GM10248 (cell line): ENCODE data around the gene HLA-DQA2.
"Not testable (repeated sequence)": the region's sequence is repeated elsewhere in the genome, so short reads cannot be mapped to it uniquely, and the experiment has no call there.

Experiments used
- CTCF ChIA-PET: fragments of 300-600 bp; sonication (Branson Sonifier 250); formaldehyde crosslinking; extraction: SDS; loops from one replicate; lab custom pipeline; 2021; ENCODE audit warnings: antibody characterized with exemption; lab: Yijun Ruan, JAX
- POLR2A ChIA-PET: fragments of 350-650 bp; sonication (Branson Sonifier 250); formaldehyde crosslinking; extraction: SDS; loops from one replicate; lab custom pipeline; 2020; ENCODE audit warnings: antibody characterized with exemption; lab: Yijun Ruan, JAX
- DNase-seq: peaks from one replicate; pipeline ENCODE4 v3.0.0; 2012; ENCODE audit errors: extremely low spot score
- CTCF ChIP-seq: IDR thresholded peaks from 2 replicates; pipeline ENCODE4 v1.5.1; 2012; ENCODE audit warnings: mild to moderate bottlenecking, low read depth; ENCODE audit errors: extremely low read depth, missing control alignments, control extremely low read depth

The HLA-DQA2 gene

GRCh38 chr6:32709625-32710024 lies 31.6 kb upstream of the HLA-DQA2 start:
- POLR2A ChIA-PET: no interaction called here

DNA sequence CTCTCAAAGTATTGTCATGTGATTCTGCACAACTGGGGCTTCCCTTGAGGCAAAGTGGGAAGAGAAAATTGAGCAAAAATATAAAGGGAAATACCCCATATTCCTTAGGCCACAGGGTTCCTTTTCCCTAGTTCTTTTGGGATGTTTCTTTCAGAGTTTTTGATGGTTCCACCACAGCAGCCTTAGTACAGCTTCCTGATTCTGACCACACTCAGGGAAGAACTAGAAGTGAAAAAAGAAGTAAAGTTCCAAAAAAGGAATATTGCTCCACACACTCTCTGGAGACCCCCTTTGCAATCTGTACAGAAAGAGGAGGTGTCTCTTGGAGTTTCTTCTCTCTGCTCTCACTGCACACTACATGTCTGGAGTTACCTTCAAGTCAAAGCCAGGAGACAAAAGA lies 27.9 kb upstream of the HLA-DQA2 start:
- no peak for DNase-seq
- POLR2A ChIA-PET: no interaction called here
- CTCF ChIA-PET: interaction anchor here (1.1 to 3.2 kb wide), 5 partner anchors 12 to 299 kb away, joined by 3 to 15 read pairs (median 4); no protein-coding TSS in a partner anchor
- no peak for TF ChIP-seq CTCF

More at GRCh38 chr6:32709625-32710024, 31.6 kb upstream of the HLA-DQA2 start:
- no peak for DNase-seq
- CTCF ChIA-PET: no interaction called here
- no peak for TF ChIP-seq CTCF

DNA sequence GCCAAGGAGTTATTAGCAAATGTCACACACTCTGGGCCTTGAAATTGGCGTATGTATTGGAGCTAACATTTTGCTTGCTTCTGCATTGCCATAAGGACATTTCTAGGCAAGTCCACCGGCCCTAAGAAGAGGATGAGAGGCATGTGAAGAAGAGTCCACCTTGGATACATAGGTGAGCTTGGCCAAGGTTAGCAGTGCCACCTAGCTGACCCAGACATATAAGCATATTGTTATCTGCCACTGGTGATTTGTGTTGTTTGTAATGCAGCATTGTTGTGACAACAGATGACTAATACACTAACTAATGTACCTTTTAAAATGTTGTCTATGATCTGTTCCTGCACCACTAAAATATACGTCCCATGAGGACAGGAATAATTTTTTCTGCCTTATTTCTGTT lies 24.8 kb upstream of the HLA-DQA2 start:
- no peak for TF ChIP-seq CTCF
- no peak for DNase-seq
- POLR2A ChIA-PET: no interaction called here
- CTCF ChIA-PET: interaction anchor here (1.2 to 1.4 kb wide), 3 partner anchors 13 to 71 kb away, joined by 3 to 4 read pairs (median 3); no protein-coding TSS in a partner anchor

DNA sequence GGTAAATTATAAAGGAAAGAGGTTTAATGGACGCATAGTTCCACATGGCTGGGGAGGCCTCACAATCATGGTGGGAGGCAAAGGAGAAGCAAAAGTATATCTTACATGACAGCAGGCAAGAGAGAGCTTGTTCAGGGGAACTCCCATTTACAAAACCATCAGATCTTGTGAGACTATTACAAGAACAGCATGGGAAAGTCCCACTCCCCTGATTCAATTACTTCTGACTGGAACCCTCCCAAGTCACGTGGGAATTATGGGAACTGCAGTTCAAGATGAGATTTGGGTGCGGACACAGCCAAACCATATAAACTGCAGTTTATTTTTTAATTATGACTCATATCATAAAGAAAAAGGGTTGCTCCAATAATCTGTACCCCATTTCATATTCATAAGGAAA lies 22.3 kb upstream of the HLA-DQA2 start:
- ChIA-PET POLR2A (no interaction called here), CTCF (interaction anchor here (1.6 to 3.4 kb wide), 2 partner anchors 11 to 18 kb away, joined by 3 to 9 read pairs; no protein-coding TSS in a partner anchor)
- no peak for TF ChIP-seq CTCF
- no peak for DNase-seq

DNA sequence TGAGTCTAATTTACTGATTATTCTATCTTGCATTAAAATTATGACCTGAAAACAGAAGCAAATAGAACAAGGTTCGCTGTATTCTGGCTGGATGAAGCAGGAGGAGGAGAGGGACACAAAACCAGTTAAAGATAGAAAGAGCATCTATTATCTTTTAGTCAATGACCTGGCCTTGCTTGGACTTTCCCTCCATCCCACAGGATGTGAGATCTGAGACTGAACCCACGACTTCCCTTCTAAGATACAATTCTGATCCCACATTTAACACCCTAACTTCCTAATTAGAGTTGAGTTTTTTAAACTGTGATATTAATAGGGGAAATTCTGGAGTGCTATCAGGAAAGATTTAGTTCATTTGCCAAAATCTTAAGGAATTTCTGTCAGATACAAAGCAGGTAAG lies 3.1 kb upstream of the HLA-DQA2 start:
- TF ChIP-seq CTCF: no peak
- POLR2A ChIA-PET: no interaction called here
- DNase-seq: no peak
- CTCF ChIA-PET: interaction anchor here (1.5 kb wide), 1 partner anchor 12 kb away, joined by 3 read pairs; no protein-coding TSS in a partner anchor

DNA sequence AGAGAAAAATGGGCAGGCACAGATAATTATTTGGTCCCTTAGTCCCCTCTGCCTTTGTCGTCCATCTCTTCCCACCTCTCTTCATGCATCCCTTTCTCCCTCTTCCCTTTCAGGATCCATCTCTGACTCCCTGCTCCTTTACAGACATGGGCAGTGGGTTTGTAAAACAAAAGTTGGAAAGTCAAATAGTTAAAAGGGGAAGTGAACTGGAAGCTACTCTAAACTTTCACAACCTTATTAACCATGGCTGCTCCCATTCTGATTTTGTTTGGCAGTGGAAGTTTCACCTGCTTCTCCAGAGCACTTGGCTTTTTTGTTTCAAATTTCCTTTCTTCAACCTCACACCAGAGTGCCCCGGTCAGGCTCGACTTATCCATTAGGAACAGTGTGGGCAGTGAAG lies 1.2 kb downstream of the HLA-DQA2 start:
- no peak for DNase-seq
- POLR2A ChIA-PET: no interaction called here
- TF ChIP-seq CTCF: no peak
- CTCF ChIA-PET: interaction anchor here (1.7 kb wide), 1 partner anchor 43 kb away, joined by 5 read pairs; no protein-coding TSS in a partner anchor

DNA sequence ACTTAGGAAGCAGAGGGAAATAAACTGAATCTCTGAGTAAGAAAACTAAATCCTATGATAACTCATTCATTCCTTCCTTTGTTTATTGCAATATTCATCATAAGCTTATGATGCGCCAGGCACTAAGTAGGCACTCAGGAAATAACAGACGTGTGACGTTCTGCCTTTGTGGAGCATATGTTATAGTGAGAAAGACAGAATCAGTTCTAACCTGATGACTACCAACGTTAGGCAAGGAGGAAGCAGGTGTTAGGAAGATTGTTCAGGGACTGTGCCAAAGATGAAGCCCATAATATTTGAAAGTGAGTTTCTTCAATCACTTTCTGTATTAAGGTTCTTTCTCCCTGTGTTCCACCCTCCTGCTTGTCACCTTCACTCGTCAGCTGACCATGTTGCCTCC lies 3.6 kb downstream of the HLA-DQA2 start:
- ChIA-PET POLR2A (no interaction called here), CTCF (no interaction called here)
- no peak for DNase-seq
- no peak for TF ChIP-seq CTCF

GRCh38 chr6:32745649-32746048 lies 4.5 kb downstream of the HLA-DQA2 start:
- DNase-seq, CTCF ChIA-PET: not testable (repeated sequence)
- POLR2A ChIA-PET: interaction anchor here (0.6 kb wide), 1 partner anchor 104 kb away, joined by 3 read pairs; no protein-coding TSS in a partner anchor
